A673 (cell line): ENCODE measurements around the gene POLR3K. TPM values are rescaled to one million over a fixed set of nuclear protein-coding genes. Genes with fewer than 3 reads are reported as not detected.
A peak's percentile ranks its signal among the peaks of the same experiment; 100 is the strongest.

ENCODE experiments used
- BruUV-seq: library from RNA; stranded (reverse); fragments of 400-500 nt; replicated peaks from 2 replicates; lab custom pipeline; 2021; lab: Mats Ljungman, UMichigan
- CTCF ChIA-PET: fragments of 300-600 bp; sonication (Branson Sonifier 250); formaldehyde crosslinking; loops from one replicate; lab custom pipeline; 2022; ENCODE audit warnings: antibody characterized with exemption; lab: Charles Lee
- POLR2A ChIA-PET: fragments of 300-600 bp; sonication (Branson Sonifier 250); formaldehyde crosslinking; loops from one replicate; lab custom pipeline; 2022; ENCODE audit warnings: antibody characterized with exemption; ENCODE audit not compliant: low non-redundant PET; lab: Charles Lee
- DNase-seq: peaks from one replicate; pipeline ENCODE4 v3.0.0-alpha.2; 2015; ENCODE audit warnings: low spot score
- H3K27ac ChIP-seq: fragments of 200-600 bp; sonication (generic); 2 replicates; pipeline ENCODE4 v1.5.1; 2016; ENCODE audit warnings: mixed run types, low read depth, mild to moderate bottlenecking, mixed read lengths, antibody characterized with exemption, low read length; ENCODE audit not compliant: poor library complexity, severe bottlenecking
- H3K27me3 ChIP-seq: fragments of 200-600 bp; sonication (generic); replicated peaks from 2 replicates; pipeline ENCODE4 v1.6.1; 2017; ENCODE audit warnings: mixed run types, low read depth, mild to moderate bottlenecking, mixed read lengths, antibody characterized with exemption, low read length; ENCODE audit not compliant: insufficient read depth, poor library complexity
- H3K36me3 ChIP-seq: fragments of 200-600 bp; sonication (generic); 2 replicates; pipeline ENCODE4 v1.6.1; 2016; ENCODE audit warnings: mixed run types, mild to moderate bottlenecking, mixed read lengths, antibody characterized with exemption, low read length; ENCODE audit not compliant: insufficient read depth, poor library complexity, severe bottlenecking
- H3K4me1 ChIP-seq: fragments of 200-600 bp; sonication (generic); 2 replicates; pipeline ENCODE4 v1.6.1; 2017; ENCODE audit warnings: mixed run types, mild to moderate bottlenecking, mixed read lengths, antibody characterized with exemption, low read length; ENCODE audit not compliant: insufficient read depth, poor library complexity, severe bottlenecking
- H3K4me3 ChIP-seq: fragments of 200-600 bp; sonication (generic); 2 replicates; pipeline ENCODE4 v1.5.1; 2016; ENCODE audit warnings: low read depth, mixed run types, mild to moderate bottlenecking, mixed read lengths, low read length; ENCODE audit not compliant: poor library complexity, severe bottlenecking
- H3K9me3 ChIP-seq: fragments of 200-600 bp; sonication (generic); 2 replicates; pipeline ENCODE4 v1.6.1; 2016; ENCODE audit warnings: mixed run types, low read depth, mild to moderate bottlenecking, mixed read lengths, antibody characterized with exemption, low read length; ENCODE audit not compliant: poor library complexity, severe bottlenecking
- CTCF ChIP-seq: fragments of 300-800, 200-600 bp; sonication (generic); conservative IDR thresholded peaks from 2 replicates; pipeline ENCODE4 v1.5.1; 2017; ENCODE audit warnings: low read depth, mild to moderate bottlenecking, antibody characterized with exemption, low read length, moderate library complexity, mixed read lengths
- EZH2 ChIP-seq: fragments of 200-600 bp; sonication (generic); IDR thresholded peaks from 2 replicates; pipeline ENCODE4 v1.6.1; 2017; ENCODE audit warnings: borderline replicate concordance, low read depth, mild to moderate bottlenecking, mixed read lengths, antibody characterized with exemption, low read length; ENCODE audit not compliant: poor library complexity, severe bottlenecking
- intact Hi-C: fragments of 100-400 bp; cut with micrococcal nuclease; formaldehyde crosslinking; loops from one replicate; pipeline ENCODE4 v1.10.0; 2022; ENCODE audit not compliant: unreplicated experiment
- total RNA-seq: library from RNA; stranded (reverse); gene quantifications from 2 replicates; pipeline ENCODE4 v1.2.3, GENCODE V29; 2021

Gene POLR3K
- total RNA-seq, 1 experiment from 2014 or later: 48.5 TPM

DNA sequence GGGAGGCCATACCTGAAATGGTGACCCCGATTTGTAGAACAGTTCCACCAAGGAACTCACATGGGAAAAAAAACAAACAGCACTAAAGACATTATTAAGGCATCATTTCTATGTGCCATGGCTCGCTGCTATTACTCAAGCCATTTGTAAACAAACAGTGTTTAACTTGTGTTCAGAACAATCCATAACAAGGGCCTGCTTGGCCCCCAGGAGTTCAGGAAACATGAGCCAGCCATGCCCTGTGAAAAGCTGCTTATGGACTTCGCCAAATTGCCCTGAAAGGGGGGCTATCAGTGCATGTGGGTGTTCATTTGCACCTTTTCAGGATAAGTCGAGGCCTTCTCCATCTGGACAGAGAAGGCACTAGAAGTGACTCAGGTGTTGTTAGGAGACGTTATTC is 8.0 kb downstream of the POLR3K start:
- ChIA-PET CTCF (no interaction called here), POLR2A (interaction anchor here (0.5 kb wide), 1 partner anchor 307 kb away, joined by 4 read pairs; the partner anchor contains the start of gene AXIN1)
- BruUV-seq: no TSS peak
- intact Hi-C loops: no loop called here
- no peak for DNase-seq
- Histone ChIP-seq H3K4me3 (no peak overlapping the region), H3K9me3 (no peaks in the 10 kb centered on the region), H3K36me3 (peaks cover 30% of the 10 kb centered on the region), H3K27me3 (no peaks in the 10 kb centered on the region), H3K27ac (no peak overlapping the region), H3K4me1 (no peaks in the 10 kb centered on the region)
- TF ChIP-seq EZH2 (no peak), CTCF (no peak)

DNA sequence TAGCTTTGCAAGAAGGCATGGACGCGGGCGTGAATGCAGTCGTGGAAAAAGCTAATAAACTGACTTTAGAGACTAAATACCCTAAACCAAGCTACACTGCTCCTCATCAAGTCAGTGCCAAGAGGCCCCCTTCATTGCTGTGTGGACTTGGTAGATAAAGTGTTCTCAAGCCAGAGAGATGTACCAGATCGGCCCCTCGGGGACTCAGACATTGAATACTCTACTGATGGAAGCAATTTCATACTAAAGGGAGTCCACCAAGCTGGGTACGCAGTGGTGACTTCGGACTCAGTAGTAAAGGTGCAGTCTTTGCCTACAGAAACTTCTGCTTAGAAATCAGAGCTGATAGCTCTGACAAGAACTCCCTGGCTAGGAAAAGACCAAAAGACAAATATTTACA is 8.8 kb downstream of the POLR3K start:
- intact Hi-C loops: no loop called here
- no peak overlapping the region for H3K4me3 ChIP-seq
- no peaks in the 10 kb centered on the region for H3K27me3 ChIP-seq
- TSS peak; percentile 15 for BruUV-seq
- peaks cover 25% of the 10 kb centered on the region for H3K36me3 ChIP-seq
- no peak for DNase-seq
- no peaks in the 10 kb centered on the region for H3K4me1 ChIP-seq
- no peak for TF ChIP-seq CTCF
- TF ChIP-seq EZH2: no peak
- H3K9me3 ChIP-seq: no peaks in the 10 kb centered on the region
- ChIA-PET POLR2A (no interaction called here), CTCF (interaction anchor here (0.6 kb wide), 1 partner anchor 357 kb away, joined by 3 read pairs; the partner anchor contains the start of gene DECR2)
- no peak overlapping the region for H3K27ac ChIP-seq

- POLR2A ChIA-PET: no interaction called here
- H3K36me3 ChIP-seq: peaks cover 25% of the 10 kb centered on the region
- BruUV-seq: no TSS peak
These were observed 10.1 kb downstream of the POLR3K start for GRCh38 chr16:43294-43693.

More at GRCh38 chr16:43294-43693, 10.1 kb downstream of the POLR3K start:
- Histone ChIP-seq H3K4me1 (no peaks in the 10 kb centered on the region), H3K27me3 (no peaks in the 10 kb centered on the region), H3K4me3 (no peak overlapping the region), H3K9me3 (no peaks in the 10 kb centered on the region), H3K27ac (no peak overlapping the region)
- no peak for DNase-seq
- CTCF ChIA-PET: interaction anchor here (0.7 kb wide), 1 partner anchor 319 kb away, joined by 3 read pairs; no protein-coding TSS in a partner anchor
- intact Hi-C loops: no loop called here
- TF ChIP-seq CTCF: no peak
- no peak for TF ChIP-seq EZH2
